Measurements from ENCODE around the gene NRP1.
"Not testable (repeated sequence)": the region's sequence is repeated elsewhere in the genome, so short reads cannot be mapped to it uniquely, and the experiment has no call there.

NRP1 gene

DNA sequence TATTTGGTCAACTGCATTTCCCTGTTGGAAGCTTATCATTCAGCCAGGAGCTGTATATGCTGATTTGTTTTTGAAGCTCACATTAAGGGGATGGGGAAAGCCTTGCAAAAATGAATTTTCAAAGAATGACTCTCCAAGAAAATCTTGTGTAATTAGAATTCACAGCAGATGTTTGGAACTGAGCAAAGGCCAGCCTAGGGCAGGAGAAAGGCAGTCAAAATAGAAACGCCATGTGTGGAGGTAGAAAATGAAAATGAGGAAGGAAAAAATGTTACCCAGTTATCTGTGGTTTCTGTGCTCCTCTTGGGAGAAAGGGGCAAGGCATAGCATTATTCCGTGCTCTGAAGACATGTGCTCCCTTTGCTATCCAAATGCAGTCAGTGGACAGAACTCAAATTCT is 93.5 kb downstream of the NRP1 start:
- DNase-seq (ENCODE audit: low read depth in 1 of 2, low spot score in 1 of 2) = no peak

DNA sequence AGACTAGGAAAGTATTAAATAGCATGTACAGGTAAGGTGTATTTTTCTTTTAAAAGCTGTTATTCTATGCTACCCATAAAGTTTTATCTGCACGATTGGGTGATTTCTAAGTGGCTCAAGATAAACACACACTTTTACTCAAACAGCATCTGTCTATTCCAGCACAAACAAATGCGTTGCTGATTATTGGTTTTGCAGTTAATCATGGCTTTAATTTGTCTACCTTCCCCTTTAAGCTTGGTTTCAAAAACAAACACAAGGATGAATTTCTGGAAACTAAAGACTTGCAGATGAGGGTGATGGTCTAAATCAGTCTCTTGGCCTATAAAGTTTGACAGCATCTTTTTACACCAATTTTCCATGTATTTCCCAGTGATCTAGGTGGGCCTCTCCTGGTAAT is 94.2 kb downstream of the NRP1 start:
- no peak for DNase-seq (ENCODE audit: low read depth in 1 of 2, low spot score in 1 of 2)

DNA sequence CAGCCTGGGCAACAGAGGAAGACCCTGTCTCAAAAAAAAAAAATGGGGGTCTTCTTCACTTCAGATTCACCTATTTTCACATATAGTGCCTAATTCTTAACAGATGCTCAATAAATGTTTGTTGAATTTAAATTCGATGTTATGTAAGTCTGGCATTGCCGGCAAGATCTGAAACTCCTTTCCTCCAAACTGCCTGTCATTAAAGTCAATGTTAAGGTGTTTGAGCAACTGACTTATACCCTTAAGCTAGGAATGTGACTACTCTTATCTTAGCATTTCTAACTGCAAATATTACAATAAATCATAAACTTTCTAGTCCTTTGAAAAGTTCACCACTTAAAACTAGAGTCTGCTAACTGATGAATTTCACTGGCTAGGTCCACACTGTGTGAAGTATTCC is 95.2 kb downstream of the NRP1 start:
- no peak for DNase-seq (ENCODE audit: low read depth in 1 of 2, low spot score in 1 of 2)

DNA sequence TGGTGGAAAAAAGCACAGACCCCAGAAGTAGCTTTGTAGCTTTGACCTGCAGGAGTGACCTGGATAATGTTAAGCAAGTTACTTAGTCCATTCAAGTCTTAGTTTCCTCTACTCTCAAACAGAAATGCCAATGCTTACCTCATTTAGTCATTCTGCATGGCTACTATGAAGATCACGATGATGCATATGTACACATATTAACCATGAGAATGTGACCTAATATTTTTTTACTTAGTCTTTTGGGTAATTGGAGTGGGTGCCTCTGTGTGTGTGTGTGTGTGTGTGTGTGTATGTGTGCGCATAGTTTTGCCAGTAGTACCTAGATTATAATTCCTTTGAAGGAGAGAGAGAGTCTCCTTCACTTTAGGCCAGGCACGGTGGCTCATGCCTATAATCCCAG is 95.8 kb downstream of the NRP1 start:
- no peak for DNase-seq (ENCODE audit: low read depth in 1 of 2, low spot score in 1 of 2)

DNA sequence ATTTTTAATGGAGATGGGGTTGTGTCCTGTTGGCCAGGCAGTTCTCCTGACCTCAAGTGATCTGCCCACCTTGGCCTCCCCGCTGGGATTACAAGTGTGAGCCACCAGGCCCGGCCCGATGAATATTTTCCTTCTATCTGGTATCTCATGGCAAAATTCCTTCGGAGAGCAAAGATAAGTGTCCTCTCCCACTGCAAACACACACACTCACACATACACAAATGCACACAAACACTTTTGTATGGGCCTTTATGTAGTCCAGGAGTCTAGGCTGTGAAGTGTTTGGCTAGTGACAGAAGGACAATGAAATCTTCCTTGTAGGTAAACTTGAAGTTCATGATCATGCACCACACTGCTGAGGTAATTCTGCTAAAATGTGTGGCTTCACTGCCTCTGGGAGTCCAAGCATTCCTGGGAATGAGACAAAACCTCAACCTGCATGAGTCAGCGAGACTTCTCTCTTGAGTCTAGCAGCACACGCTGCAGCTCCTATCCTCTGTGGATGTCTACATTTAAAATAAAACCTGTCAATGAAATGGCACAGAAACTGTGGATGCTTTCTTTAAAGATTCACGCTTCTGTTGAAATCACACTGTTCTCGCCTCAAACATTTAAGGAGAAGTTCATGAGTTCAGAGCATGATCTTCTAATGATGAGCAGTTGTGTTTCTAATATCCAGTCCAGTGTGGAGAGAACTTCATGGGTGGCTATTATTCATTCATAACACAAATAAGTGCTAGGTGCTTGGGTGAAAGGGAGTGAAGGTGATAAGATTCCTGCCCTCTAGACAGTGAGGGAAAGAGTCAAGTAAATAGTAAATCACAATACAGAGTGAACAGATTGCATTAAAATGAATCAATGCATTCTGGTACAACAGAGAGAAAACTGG is 96.5 kb downstream of the NRP1 start:
- no peak for DNase-seq (ENCODE audit: low read depth in 1 of 2, low spot score in 1 of 2)

DNA sequence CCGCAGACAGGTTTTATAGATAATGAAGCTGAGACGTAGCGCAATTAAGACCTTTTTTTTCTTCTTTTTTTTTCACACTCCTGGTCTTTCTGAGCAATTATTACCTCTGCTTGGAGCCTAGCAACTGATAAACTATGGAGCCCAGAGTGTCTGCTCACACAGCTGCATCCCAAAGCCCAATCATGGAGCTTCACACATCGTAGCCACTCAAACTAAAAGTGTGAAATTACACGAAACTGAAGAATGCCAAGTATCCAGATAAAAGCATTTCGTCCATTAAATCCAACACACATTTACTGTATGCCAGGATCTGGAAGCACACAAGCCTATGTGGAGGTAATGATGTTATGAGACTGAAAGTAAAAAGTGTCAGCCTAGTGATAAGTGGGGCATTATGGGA is 97.6 kb downstream of the NRP1 start:
- DNase-seq (ENCODE audit: low read depth in 1 of 2, low spot score in 1 of 2) = no peak

GRCh38 chr10:33235951-33236350 is 98.5 kb downstream of the NRP1 start:
- DNase-seq (ENCODE audit: low read depth in 1 of 2, low spot score in 1 of 2) = no peak

- no peak for DNase-seq (ENCODE audit: low read depth in 1 of 2, low spot score in 1 of 2)
Observed at GRCh38 chr10:33235251-33235884, 99.1 kb downstream of the NRP1 start.

DNA sequence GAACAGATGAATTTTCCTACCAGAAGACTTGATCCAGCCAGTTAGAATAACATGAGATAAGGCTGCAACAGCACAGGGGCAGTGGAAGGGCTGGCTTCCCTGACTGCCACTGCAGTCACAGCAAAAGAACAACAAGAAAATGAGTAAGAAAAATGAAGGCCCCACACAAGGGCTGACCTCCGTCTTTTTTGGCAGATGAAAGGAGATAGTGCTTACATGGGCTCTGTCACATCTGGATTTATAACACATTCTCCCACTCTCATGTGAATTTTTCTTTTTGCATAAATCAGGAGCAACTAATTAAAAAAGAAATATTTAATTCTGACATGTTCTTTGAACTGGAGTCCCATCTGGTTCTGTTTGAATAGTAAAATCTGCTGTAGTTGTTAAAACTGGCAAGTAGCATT is 99.6 kb downstream of the NRP1 start:
- DNase-seq (ENCODE audit: low read depth in 1 of 2, low spot score in 1 of 2) = no peak

DNA sequence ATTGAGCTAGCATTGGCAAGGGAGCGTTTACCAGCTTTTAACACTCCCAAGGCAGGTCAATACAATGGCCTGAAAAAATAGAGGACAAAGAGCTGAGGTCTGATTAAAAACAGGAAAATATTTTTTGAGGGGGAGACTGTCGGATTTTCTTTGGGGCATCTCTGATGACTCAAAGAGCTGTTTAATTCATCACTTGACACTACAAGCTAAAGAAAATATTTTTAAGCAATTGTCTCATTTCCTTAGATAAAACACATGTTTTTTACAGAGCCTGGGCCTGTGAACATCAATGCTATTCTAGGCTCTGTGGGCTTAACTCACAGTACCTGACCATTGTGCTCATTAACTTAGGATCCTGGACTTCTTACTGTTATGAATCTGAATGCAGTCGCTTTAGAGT is 100.8 kb downstream of the NRP1 start:
- no peak for DNase-seq (ENCODE audit: low read depth in 1 of 2, low spot score in 1 of 2)

GRCh38 chr10:33233221-33233620 is 101.2 kb downstream of the NRP1 start:
- DNase-seq (ENCODE audit: low read depth in 1 of 2, low spot score in 1 of 2) = no peak

GRCh38 chr10:33231621-33232350 is 102.7 kb downstream of the NRP1 start:
- no peak for DNase-seq (ENCODE audit: low read depth in 1 of 2, low spot score in 1 of 2)

- DNase-seq (ENCODE audit: low read depth in 1 of 2, low spot score in 1 of 2) = no peak
Observed at GRCh38 chr10:33229949-33230267, 104.6 kb downstream of the NRP1 start.

- no peak for DNase-seq (ENCODE audit: low read depth in 1 of 2, low spot score in 1 of 2)
Observed at GRCh38 chr10:33229252-33229948, 105.1 kb downstream of the NRP1 start.

- no peak for DNase-seq (ENCODE audit: low read depth in 1 of 2, low spot score in 1 of 2)
Observed at GRCh38 chr10:33228426-33228825, 106.0 kb downstream of the NRP1 start.

DNA sequence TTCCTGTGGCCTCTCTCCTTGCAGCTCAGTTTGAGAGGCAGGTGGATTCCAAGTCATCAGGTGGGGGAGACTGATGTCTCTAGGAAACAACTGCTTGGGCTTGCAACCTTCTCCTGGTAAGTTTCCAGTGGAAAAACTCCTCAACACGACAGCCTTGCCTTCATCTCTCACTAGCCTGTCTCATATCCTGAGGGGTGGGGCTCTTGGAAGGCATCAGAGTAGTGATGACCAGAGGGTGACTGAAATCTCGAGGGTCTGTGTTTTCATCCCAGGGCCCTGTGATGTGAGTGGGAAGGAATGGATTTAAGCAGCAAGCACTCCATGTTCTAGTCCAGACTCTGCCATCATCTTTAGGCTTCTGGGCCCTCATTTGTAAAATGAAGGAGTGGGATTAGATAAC is 107.0 kb downstream of the NRP1 start:
- DNase-seq (ENCODE audit: low read depth in 1 of 2, low spot score in 1 of 2) = no peak

DNA sequence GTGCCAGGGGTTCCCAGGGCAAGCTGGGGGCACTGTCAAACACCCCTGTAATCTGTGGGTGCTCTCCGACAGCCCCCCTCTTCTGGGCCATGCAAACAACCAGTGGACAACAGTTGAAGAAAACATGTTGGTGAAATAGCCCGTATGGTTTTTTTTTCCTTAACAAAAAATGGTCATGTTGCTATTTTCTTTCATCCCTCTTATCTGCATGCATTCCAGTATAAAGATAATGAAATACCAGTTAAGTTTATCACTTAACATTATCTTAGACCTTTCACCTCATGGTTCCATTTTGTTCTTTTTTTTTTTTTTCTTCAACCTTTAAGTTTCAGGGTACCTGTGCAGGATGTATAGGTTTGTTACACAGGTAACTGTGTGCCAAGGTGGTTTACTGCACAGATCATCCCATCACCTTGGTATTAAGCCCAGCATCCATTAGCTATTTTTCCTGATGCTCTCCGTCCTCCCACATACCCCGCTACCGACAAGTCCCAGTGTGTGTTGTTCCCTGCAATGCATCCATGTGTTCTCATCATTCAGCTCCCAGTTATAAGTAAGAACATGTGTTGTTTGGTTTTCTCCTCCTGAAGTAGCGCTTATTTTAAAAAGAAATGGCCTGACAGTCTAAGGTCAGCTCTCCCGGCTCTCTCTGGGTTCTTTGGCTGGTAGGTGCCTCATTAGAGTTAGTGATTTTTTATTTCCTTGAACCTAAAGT is 110.1 kb downstream of the NRP1 start:
- DNase-seq (ENCODE audit: low read depth in 1 of 2, low spot score in 1 of 2) = no peak

- no peak for DNase-seq (ENCODE audit: low read depth in 1 of 2, low spot score in 1 of 2)
Observed at GRCh38 chr10:33223326-33224000, 111.0 kb downstream of the NRP1 start.

DNA sequence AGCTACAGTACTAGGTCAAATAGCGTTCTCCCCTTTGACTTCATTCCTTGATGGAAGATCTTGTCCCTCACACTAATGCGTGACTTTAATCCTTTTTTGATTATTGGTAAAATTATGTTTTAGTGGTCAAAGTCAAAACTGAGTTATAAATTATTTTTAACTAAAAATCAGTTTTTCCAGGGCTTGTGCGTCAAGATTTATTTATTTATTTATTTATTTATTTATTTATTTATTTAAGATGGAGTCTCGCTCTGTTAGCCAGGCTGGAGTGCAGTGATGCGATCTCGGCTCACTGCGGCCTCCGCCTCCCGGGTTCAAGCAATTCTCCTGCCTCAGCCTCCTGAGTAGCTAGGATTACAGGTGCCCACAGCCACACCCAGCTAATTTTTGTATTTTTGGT is 112.2 kb downstream of the NRP1 start:
- DNase-seq (ENCODE audit: low read depth in 1 of 2, low spot score in 1 of 2) = not testable (repeated sequence)

DNA sequence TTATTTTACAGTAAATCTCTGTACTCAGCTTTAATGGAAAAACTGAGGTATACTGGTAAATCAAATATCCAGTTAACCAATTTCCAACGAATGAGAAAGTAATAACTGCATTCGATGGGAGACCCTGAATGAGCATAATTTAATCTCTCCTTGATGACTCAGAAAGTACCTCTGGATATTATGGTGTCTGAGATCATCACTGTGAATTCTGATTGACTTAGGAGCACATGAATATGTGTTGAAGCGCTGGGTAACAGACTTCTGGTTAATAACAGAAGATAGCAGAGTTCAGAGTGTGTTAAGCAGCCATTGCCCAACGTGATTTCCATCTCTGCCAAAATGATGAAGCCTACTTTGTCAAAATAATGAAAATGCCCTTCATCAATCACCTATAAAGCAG is 116.6 kb downstream of the NRP1 start:
- no peak for DNase-seq (ENCODE audit: low read depth in 1 of 2, low spot score in 1 of 2)
